Keratinocyte (primary cell): ENCODE data around the gene ATG2B. TPM values are rescaled to one million over a fixed set of nuclear protein-coding genes. Genes with fewer than 3 reads are reported as not detected.
"Not testable (repeated sequence)": the region's sequence is repeated elsewhere in the genome, so short reads cannot be mapped to it uniquely, and the experiment has no call there.

Experiments used
- DNase-seq: peaks from one replicate; pipeline ENCODE4 v3.0.0-alpha.2; 2011; ENCODE audit warnings: low read depth, missing footprints, low spot score
- FAIRE-seq: peaks from 2 replicates; lab custom pipeline; 2011; peaks lifted over from hg19 to GRCh38; lab: Jason Lieb, UNC
- H2AFZ ChIP-seq: 2 replicates; pipeline ENCODE4 v1.6.0; 2012; ENCODE audit warnings: low read length, control low read depth, inconsistent platforms; ENCODE audit not compliant: control insufficient read depth
- H3K27ac ChIP-seq: 2 replicates; pipeline ENCODE4 v1.5.1; 2011; ENCODE audit warnings: low read length; ENCODE audit not compliant: control insufficient read depth, insufficient read depth
- H3K27me3 ChIP-seq: 3 replicates; pipeline ENCODE4 v1.6.0; 2011; ENCODE audit warnings: low read length; ENCODE audit not compliant: control insufficient read depth, insufficient read depth; ENCODE audit errors: extremely low read depth
- H3K36me3 ChIP-seq, 2 experiments: 2 replicates in 1 of 2; 3 replicates in 1 of 2; pipeline ENCODE4 v1.5.1; 2011; ENCODE audit warnings: low read length in 2 of 2, mild to moderate bottlenecking in 1 of 2; ENCODE audit not compliant: control insufficient read depth in 2 of 2, insufficient read depth in 2 of 2; ENCODE audit errors: extremely low read depth in 1 of 2
- H3K4me1 ChIP-seq: 3 replicates; pipeline ENCODE4 v1.5.1; 2011; ENCODE audit warnings: low read length; ENCODE audit not compliant: control insufficient read depth, insufficient read depth; ENCODE audit errors: extremely low read depth
- H3K4me2 ChIP-seq: 3 replicates; pipeline ENCODE4 v1.6.0; 2011; ENCODE audit warnings: low read depth, low read length; ENCODE audit not compliant: control insufficient read depth, insufficient read depth; ENCODE audit errors: extremely low read depth
- H3K4me3 ChIP-seq, 3 experiments: fragments of 200-600 bp in 1 of 3; sonication (generic) in 1 of 3; 2 replicates in 2 of 3; 3 replicates in 1 of 3; pipeline ENCODE4 v1.5.1; 2011 to 2016; ENCODE audit warnings: low read length in 3 of 3, mild to moderate bottlenecking in 3 of 3, control low read depth in 2 of 3, inconsistent platforms in 1 of 3, low read depth in 1 of 3, mixed read lengths in 1 of 3, mixed run types in 1 of 3, moderate library complexity in 1 of 3; ENCODE audit not compliant: control insufficient read depth in 2 of 3, insufficient read depth in 2 of 3; ENCODE audit errors: extremely low read depth in 1 of 3
- H3K79me2 ChIP-seq: 2 replicates; pipeline ENCODE4 v1.6.0; 2012; ENCODE audit warnings: low read length; ENCODE audit not compliant: control insufficient read depth, insufficient read depth
- H3K9ac ChIP-seq: 3 replicates; pipeline ENCODE4 v1.6.0; 2011; ENCODE audit warnings: low read length; ENCODE audit not compliant: control insufficient read depth, insufficient read depth; ENCODE audit errors: extremely low read depth
- H3K9me1 ChIP-seq: 3 replicates; pipeline ENCODE4 v1.6.0; 2011; ENCODE audit warnings: low read length; ENCODE audit not compliant: control insufficient read depth, insufficient read depth; ENCODE audit errors: extremely low read depth
- H3K9me3 ChIP-seq: 2 replicates; pipeline ENCODE4 v1.5.1; 2012; ENCODE audit warnings: low read depth, low read length; ENCODE audit not compliant: control insufficient read depth
- H4K20me1 ChIP-seq: 3 replicates; pipeline ENCODE4 v1.6.0; 2011; ENCODE audit warnings: low read length; ENCODE audit not compliant: control insufficient read depth, insufficient read depth; ENCODE audit errors: extremely low read depth
- CTCF ChIP-seq, 3 experiments: IDR thresholded peaks in 1 of 3; conservative IDR thresholded peaks in 1 of 3; optimal IDR thresholded peaks in 1 of 3; 2 replicates in 2 of 3; 3 replicates in 1 of 3; pipeline versions ENCODE3 to v1.5.1; 2011; ENCODE audit warnings: low read length in 3 of 3, mild to moderate bottlenecking in 3 of 3, moderate library complexity in 2 of 3, control low read depth in 1 of 3, inconsistent platforms in 1 of 3; ENCODE audit not compliant: insufficient read depth in 2 of 3; ENCODE audit errors: extremely low read depth in 1 of 3
- EZH2 ChIP-seq: IDR thresholded peaks from one replicate; pipeline ENCODE4 v1.6.1; 2012; ENCODE audit warnings: inconsistent platforms, mild to moderate bottlenecking, low read length, moderate library complexity
- dilution Hi-C: fragments of 300-500 bp; cut with MboI; formaldehyde crosslinking; loops from one replicate; pipeline ENCODE4 v1.7.0; 2020; ENCODE audit warnings: low sequenced_read_pairs; ENCODE audit not compliant: extremely low pct_ligation_motif_present
- polyA plus RNA-seq, 5 experiments: library from polyadenylated mRNA; depleted of rRNA in 3 of 5; stranded (reverse) in 3 of 5; stranded (forward) in 1 of 5; unstranded in 1 of 5; fragments of >200 nt; gene quantifications; 1 replicate in 1 of 5; 2 replicates in 3 of 5; 3 replicates in 1 of 5; pipeline versions ENCODE4 v1.2.1 to v1.2.3, GENCODE V29; 2011 to 2012; ENCODE audit warnings: missing spikeins in 2 of 5, low read depth in 1 of 5, low replicate concordance in 1 of 5

Gene ATG2B
- polyA plus RNA-seq, 1 donor (not counting 4 experiments of a cell fraction or from before 2014, with no cell fraction given) = 11.4 TPM

DNA sequence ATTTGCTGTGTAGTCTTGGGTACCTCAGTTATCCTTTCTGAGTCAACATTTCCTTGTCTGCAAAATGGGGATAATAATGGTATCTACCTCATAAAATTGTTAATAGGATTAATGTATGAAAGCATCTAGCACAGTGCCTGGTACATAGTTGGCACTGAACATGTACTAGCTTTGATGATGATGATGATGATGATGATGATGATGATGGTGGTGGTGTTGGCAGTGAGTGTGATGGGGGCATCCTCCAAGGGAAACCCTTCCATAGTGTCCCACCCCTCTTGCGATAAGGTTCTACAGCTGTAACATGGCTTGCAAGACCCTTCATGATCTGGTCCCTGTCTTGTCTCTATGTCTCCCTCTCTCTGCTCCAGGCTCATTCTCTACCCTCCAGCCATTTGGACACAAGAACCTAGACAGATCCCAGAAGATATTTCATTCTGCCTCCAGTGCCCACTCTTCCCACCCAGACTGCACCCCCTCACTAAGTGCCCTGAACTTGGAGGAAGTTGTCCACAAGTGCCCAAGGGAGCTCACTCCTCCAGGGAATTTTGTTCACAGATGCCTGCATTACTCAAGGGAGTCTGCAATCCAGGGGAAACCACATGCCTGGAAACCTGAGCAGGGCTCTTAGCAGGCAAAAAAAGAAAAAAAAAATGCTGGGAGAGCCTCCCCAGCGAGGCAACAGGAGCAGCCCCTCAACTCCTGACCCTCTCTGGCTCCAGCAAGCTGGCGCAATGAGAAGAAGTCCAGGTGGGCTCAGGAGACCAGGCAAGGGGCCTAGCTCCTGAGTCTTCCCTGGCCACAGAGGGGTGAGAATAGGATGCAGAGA lies 117.2 kb downstream of the ATG2B start:
- no peak for DNase-seq
- TF ChIP-seq EZH2 (no peak), CTCF (optimal IDR thresholded peaks at IDR 0.05 in 1 of 3, IDR thresholded peaks at IDR 0.05 in 1 of 3, conservative IDR thresholded peaks at IDR 0.05 in 1 of 3; ENCODE audit: extremely low read depth in 1 of 3, insufficient read depth in 2 of 3, low read length in 3 of 3) (no peak)
- FAIRE-seq = no peak

DNA sequence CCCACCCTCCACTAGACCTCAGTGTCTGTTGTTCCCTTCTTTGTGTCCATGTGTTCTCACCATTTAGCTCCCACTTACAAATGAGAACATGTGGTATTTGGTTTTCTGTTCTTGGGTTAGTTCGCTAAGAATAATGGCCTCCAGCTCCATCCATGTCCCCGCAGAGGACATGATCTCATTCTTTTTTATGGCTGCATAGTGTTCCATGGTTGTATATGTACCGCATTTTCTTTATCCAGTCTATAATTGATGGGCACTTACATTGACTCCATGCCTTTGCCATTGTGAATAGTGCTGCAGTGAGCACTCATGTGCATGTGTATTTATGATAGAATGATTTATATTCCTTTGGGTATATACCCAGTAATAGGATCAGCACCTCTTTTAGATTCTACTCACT lies 118.1 kb downstream of the ATG2B start:
- H3K27ac ChIP-seq, H3K4me3 ChIP-seq, H2AFZ ChIP-seq, dilution Hi-C loops, H3K4me1 ChIP-seq, H3K9ac ChIP-seq, H3K27me3 ChIP-seq, DNase-seq, FAIRE-seq, H3K9me3 ChIP-seq, H3K79me2 ChIP-seq, H3K4me2 ChIP-seq, H4K20me1 ChIP-seq, H3K9me1 ChIP-seq: not testable (repeated sequence)
- peaks cover 15 to 19% of the 10 kb centered on the region in 2 experiments for H3K36me3 ChIP-seq

More for the DNA sequence above, 117.2 kb downstream of the ATG2B start:
- no peak overlapping the region for H3K4me2 ChIP-seq
- H3K79me2 ChIP-seq = no peaks in the 10 kb centered on the region
- H3K4me1 ChIP-seq = peaks cover 8% of the 10 kb centered on the region
- no peaks in the 10 kb centered on the region for H3K27me3 ChIP-seq
- dilution Hi-C loops = no loop called here
- peaks cover 5% of the 10 kb centered on the region for H4K20me1 ChIP-seq
- H3K9me1 ChIP-seq = no peaks in the 10 kb centered on the region
- H3K9ac ChIP-seq = no peak overlapping the region
- H3K9me3 ChIP-seq = no peaks in the 10 kb centered on the region
- H3K36me3 ChIP-seq = peaks cover 10 to 12% of the 10 kb centered on the region in 2 experiments
- H3K27ac ChIP-seq = peak overlapping the region; percentile 45
- no peak overlapping the region for H3K4me3 ChIP-seq
- H2AFZ ChIP-seq = no peak overlapping the region
